Peyer's patch (tissue), 4 donors: ENCODE measurements around the gene STX16. TPM values are rescaled to one million over a fixed set of nuclear protein-coding genes. Genes with fewer than 3 reads are reported as not detected.

Experiments
- DNase-seq, 3 donors: peaks; one replicate each; pipeline ENCODE4 v3.0.0-alpha.2; 2017 to 2019
- H3K27ac ChIP-seq, 4 donors: fragments of 200-600 bp; sonication (generic); one replicate each; pipeline ENCODE4 v1.5.1; 2016 to 2019
- H3K27me3 ChIP-seq, 2 donors: fragments of 200-600 bp; sonication (generic); one replicate each; pipeline ENCODE4 v1.5.1; 2019
- H3K36me3 ChIP-seq, 3 donors: fragments of 200-600 bp; sonication (generic); one replicate each; pipeline ENCODE4 v1.5.1; 2016 to 2019
- H3K4me1 ChIP-seq, 4 donors: fragments of 200-600 bp; sonication (generic); one replicate each; pipeline ENCODE4 v1.5.1; 2016 to 2019
- H3K4me3 ChIP-seq, 4 donors: fragments of 200-600 bp; sonication (generic); 1 replicate in 3 of 4; 2 replicates in 1 of 4; pipeline ENCODE4 v1.5.1; 2016 to 2019; ENCODE audit warnings: mild to moderate bottlenecking in 1 of 4
- H3K9me3 ChIP-seq, 4 donors: fragments of 200-600 bp; sonication (generic); one replicate each; pipeline ENCODE4 v1.5.1; 2016 to 2019; ENCODE audit warnings: mild to moderate bottlenecking in 1 of 4
- CTCF ChIP-seq, 6 experiments: fragments of 450-650 bp in 4 of 6; fragments of 200-600 bp in 2 of 6; sonication (generic) in 1 of 6; IDR thresholded peaks; one replicate each; pipeline ENCODE4 v1.5.1; 2017 to 2019; ENCODE audit warnings: antibody characterized with exemption in 6 of 6, mild to moderate bottlenecking in 3 of 6, moderate library complexity in 1 of 6
- POLR2A ChIP-seq, 2 donors: fragments of 450-650 bp; IDR thresholded peaks; one replicate each; pipeline ENCODE4 v1.5.1; 2017; ENCODE audit warnings: antibody characterized with exemption in 2 of 2, mild to moderate bottlenecking in 2 of 2, moderate library complexity in 2 of 2
- total RNA-seq, 4 donors: library from RNA; depleted of rRNA; stranded (reverse); fragments of >200 nt; gene quantifications; one replicate each; pipeline ENCODE4 v1.1.0, GENCODE V29; 2016

Gene STX16
- total RNA-seq, 4 donors from 2014 or later, result 58.0 to 262 (median 84.0) TPM

- Histone ChIP-seq H3K27ac (no peak overlapping the region), H3K36me3 (peaks cover 0 to 6% (median 0%) of the 10 kb centered on the region in 3 donors), H3K9me3 (no peaks in the 10 kb centered on the region), H3K27me3 (no peaks in the 10 kb centered on the region), H3K4me3 (no peak overlapping the region), H3K4me1 (peaks cover 0 to 50% (median 5%) of the 10 kb centered on the region in 4 donors)
- no peak for TF ChIP-seq POLR2A (IDR thresholded peaks at IDR 0.05)
- no peak for TF ChIP-seq CTCF (IDR thresholded peaks at IDR 0.05)
- peak in 1 of 3 donors; percentile 9 for DNase-seq
These were observed 5.7 kb downstream of the STX16 start for GRCh38 chr20:58656831-58657230.

GRCh38 chr20:58657262-58657661, 6.2 kb downstream of the STX16 start:
- Histone ChIP-seq H3K27ac (no peak overlapping the region), H3K36me3 (peaks cover 0 to 6% (median 0%) of the 10 kb centered on the region in 3 donors), H3K4me1 (peaks cover 0 to 50% (median 5%) of the 10 kb centered on the region in 4 donors)

DNA sequence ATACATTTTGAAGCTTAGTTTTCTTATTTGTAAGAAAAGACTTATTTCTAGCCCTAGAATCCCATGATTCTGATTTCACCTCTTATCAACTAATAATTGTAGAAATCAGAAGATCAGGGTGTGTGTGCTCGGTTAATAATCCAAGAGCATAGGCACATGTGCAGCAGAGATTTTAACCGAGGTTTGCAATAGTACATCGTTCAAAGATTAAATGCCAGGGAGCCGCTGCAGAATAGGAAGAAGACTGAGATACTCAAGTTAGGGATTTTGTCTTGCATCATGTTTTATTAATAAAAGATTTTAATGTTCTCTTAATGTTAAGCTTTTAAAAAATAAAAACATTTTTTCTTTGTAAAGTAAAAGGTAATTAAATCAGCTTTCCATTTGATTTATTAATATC, 6.9 kb downstream of the STX16 start:
- Histone ChIP-seq H3K27ac (no peak overlapping the region), H3K4me3 (no peak overlapping the region), H3K4me1 (peaks cover 0 to 46% (median 3%) of the 10 kb centered on the region in 4 donors), H3K36me3 (peaks cover 0 to 6% (median 0%) of the 10 kb centered on the region in 3 donors), H3K27me3 (no peaks in the 10 kb centered on the region), H3K9me3 (no peaks in the 10 kb centered on the region)
- DNase-seq, result peak in 1 of 3 donors; percentile 12
- TF ChIP-seq POLR2A (IDR thresholded peaks at IDR 0.05) (no peak), CTCF (IDR thresholded peaks at IDR 0.05) (no peak)

More at GRCh38 chr20:58657262-58657661, 6.2 kb downstream of the STX16 start:
- Histone ChIP-seq H3K27me3 (no peaks in the 10 kb centered on the region), H3K4me3 (no peak overlapping the region), H3K9me3 (no peaks in the 10 kb centered on the region)
- no peak for DNase-seq
- TF ChIP-seq CTCF (IDR thresholded peaks at IDR 0.05), result no peak
- TF ChIP-seq POLR2A (IDR thresholded peaks at IDR 0.05), result no peak

GRCh38 chr20:58658760-58659159, 7.7 kb downstream of the STX16 start:
- Histone ChIP-seq H3K4me1 (peaks cover 0 to 40% (median 0%) of the 10 kb centered on the region in 4 donors), H3K27ac (no peak overlapping the region), H3K27me3 (no peaks in the 10 kb centered on the region), H3K9me3 (no peaks in the 10 kb centered on the region), H3K4me3 (no peak overlapping the region), H3K36me3 (peaks cover 0 to 6% (median 0%) of the 10 kb centered on the region in 3 donors)
- TF ChIP-seq POLR2A (IDR thresholded peaks at IDR 0.05) (no peak), CTCF (IDR thresholded peaks at IDR 0.05) (no peak)
- peak in 1 of 3 donors; percentile 6 for DNase-seq

GRCh38 chr20:58659841-58660240, 8.8 kb downstream of the STX16 start:
- Histone ChIP-seq H3K4me3 (no peak overlapping the region), H3K9me3 (no peaks in the 10 kb centered on the region), H3K4me1 (peaks cover 0 to 29% (median 0%) of the 10 kb centered on the region in 4 donors), H3K27ac (peak overlapping the region in 1 of 4 donors; percentile 47), H3K36me3 (peaks cover 0 to 13% (median 0%) of the 10 kb centered on the region in 3 donors), H3K27me3 (no peaks in the 10 kb centered on the region)
- peak in 1 of 3 donors; percentile 15 for DNase-seq
- no peak for TF ChIP-seq POLR2A (IDR thresholded peaks at IDR 0.05)
- no peak for TF ChIP-seq CTCF (IDR thresholded peaks at IDR 0.05)
